NCI-H128 (cell line): Measurements from ENCODE around the gene USP32.

Experiments
- DNase-seq: peaks from one replicate; lab custom pipeline; 2025; ENCODE audit not compliant: unreplicated experiment; lab: John Stamatoyannopoulos, UW

The USP32 gene

DNA sequence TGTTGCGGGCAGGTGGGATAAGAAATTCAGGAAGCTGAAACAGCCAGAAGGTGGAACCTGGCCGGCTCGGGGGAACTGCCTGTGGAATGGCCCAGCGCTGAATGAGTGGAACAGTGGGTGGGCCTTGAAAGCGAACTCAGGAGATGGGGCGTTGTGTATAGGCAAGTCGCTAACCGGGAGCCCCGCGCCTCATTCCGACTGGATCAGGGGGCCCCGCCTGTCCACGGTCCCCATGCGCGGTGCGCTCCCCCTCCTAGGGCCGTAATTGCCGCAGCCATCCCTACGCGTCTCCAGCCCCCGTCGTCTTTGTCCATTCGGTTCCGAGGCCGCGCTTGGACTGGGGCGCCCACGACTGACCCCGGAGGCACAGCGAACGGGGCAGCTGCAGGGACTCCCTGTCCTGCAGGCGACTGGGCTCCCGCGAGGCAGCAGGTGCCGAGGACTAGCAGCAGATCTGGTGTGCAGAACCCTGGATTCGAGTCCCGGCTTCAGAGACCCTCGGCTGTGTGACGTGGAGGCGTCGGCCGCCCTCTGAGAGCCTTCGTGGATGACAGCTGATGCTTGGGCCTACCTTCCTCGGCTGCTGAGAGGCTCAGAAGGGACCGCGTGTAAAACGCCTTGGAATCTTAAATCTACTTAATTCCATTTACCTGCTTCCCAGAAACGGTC lies 253.0 kb downstream of the USP32 start:
- DNase-seq: no peak

DNA sequence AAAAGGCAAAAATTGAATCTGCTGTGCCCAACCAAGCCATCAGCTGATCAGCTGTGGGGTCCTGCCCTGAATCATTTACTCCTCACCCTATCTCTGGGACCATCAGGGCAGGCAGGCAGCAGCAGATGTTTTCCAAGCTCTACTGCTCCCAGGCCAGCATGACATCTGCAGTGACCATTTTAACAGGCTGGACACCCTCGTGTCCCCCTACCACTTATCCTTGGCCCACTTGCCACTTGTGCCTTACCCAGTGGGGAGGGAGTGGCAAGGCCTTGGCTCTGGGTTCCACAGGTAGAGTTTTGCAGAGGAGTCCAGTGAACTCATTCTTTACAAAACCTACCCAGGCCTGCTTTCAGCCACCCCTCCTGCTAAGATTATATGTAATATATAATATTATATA lies 254.2 kb downstream of the USP32 start:
- no peak for DNase-seq

DNA sequence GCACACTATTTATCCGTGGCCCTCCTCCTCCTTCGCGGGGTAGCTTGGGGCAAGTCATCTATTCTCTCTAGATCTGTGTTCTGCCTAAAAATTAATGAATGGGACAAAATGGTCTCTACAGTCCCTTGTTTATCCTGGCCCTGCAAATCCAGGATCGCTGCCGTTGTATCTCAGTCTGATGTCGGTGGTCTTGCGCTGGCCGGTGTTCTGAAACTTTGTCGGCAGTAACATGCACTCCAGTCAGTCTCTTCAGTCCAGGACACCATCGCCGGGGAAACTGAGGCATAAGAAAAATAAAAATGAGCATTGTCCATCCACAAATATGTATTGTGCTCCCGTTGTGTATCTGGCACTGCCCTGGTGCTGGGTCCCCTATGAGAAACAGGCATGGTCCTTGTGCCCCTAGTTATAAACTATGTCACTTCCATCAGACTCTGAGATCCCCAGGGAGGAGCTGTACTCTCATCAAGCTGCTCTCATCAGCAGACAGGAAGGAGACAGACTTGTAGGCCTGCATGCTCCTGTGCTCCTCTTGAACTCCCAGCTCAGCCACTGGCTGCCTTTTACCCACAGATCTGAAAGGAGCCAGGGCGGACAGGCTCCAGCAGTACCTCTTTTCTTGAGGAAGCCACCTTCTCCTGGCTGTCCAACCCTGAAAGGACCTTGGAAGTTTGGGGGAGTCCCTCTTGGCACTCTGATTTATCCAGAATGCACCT lies 255.8 kb downstream of the USP32 start:
- no peak for DNase-seq

DNA sequence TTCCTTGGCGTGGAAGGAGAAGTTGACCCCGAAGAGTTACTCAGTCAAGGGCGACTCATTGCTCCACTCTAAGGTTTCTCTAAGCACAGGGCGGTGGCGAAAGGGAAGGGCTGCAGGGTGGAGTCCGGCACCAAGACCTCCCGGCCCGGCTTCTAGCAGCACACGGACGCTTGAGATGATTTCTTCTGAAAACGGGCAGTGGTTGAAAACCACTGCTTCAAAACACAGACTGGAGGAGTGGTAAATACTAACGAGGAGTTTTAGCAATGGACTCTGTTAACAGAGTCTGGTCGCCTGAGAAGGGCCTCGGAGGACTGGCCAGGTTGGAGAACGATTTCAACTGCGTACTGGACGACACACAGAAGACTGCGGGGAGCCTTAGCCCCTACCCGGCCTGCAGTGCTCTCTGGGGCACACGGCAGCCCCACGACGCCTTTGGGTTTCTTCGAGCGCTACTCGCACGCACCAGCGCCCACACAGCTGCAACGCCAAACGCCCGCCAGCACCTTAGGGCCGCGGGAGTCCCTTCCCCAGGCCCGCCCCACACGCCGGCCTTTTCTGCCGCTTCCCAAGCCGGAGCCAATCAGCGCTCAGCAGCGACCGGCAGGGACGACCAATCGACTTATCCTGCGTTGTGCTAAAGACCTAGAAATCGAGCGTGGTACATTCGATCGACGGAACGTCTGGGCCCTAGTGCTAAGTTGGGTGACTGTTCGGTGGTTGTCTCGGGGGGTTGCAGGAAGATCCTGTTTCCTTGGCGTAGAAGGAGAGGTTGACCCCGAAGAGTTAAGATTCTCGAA lies 256.6 kb downstream of the USP32 start:
- DNase-seq: peak; percentile 64

DNA sequence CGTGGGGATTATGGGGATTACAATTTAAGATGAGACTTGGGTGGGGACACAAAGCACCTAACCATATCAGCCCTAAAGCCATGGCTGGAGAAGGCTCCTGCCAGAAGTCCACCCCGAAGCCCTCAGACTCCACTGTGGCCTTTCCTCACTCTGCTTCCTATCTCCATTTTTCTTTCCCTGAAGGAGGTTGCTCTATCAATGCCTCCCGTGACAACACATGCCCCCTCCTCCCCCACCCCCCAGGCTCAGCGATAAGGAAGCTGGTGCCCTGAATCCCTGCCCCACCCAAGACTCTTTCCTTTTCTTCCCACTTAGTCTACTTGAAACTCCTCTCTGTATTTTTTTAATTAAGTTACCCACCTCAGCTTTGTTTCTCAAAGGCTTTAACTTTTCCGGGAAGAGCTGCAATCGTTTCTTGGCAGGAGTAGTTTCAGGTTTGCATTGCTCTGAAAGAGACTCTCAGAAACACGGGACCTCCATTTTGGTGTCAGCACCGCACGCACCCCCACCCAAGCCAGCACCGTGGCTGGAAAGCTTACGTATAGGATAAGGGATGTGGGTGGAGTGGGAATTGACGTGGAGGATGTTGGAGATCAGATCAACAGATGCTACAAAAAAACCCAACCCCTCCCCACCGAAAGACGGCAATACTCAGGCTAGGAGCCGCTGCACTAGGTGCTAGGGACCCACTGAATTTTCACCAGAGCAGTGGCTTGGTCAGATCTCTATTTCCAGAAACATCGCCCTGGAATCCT lies 257.4 kb downstream of the USP32 start:
- no peak for DNase-seq

DNA sequence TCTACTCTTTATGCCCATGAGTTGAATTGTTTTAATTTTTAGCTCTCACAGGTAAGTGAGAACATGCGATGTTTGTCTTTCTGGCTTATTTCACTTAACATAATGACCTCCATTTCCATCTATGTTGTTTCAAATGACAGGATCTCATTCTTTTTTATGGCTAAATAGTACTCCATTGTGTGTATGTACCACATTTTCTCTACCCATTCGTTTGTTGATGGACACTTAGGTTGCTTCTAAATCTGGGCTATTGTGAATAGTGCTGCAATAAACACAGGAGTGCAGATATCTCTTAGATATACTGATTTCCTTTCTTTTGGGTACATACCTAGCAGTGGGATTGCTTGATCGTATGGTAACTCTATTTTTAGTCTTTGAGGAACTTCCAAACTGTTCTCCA lies 261.5 kb downstream of the USP32 start:
- DNase-seq: no peak

DNA sequence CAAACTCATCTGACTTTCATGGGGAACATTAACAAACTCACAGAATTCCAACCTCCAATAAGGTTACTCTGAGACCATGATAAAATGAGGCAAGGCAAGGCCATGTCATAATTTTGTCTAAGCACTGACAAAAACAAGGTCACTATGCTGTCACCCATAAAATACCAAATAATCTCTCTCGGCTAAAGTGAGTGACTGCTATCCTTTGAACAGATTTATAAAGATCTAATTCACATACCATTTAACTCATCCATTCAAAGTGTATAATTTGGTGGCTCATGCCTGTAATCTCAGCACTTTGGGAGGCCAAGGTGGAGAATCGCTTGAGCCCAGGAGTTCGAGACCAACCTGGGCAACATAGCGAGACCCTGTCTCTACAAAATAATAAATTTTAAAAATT lies 262.8 kb downstream of the USP32 start:
- no peak for DNase-seq
